HL-60 (cell line): ENCODE results near the gene MAML1.
A peak's percentile ranks its signal among the peaks of the same experiment; 100 is the strongest.

Experiments used
- DNase-seq, 2 experiments: peaks; one replicate each; pipeline ENCODE4 v3.0.0-alpha.2; 2010 to 2020; ENCODE audit warnings: low read depth in 1 of 2, low spot score in 1 of 2
- H3K27ac ChIP-seq: fragments of 250-450 bp; sonication (Bioruptor Pico); replicated peaks from 2 replicates; pipeline ENCODE4 v1.5.1; 2020; ENCODE audit warnings: mild to moderate bottlenecking, moderate library complexity
- H3K27me3 ChIP-seq: fragments of 250-450 bp; sonication (Bioruptor Pico); 2 replicates; pipeline ENCODE4 v1.5.1; 2021; ENCODE audit warnings: mild to moderate bottlenecking, moderate library complexity; ENCODE audit not compliant: insufficient read depth, poor library complexity, severe bottlenecking
- H3K4me3 ChIP-seq: replicated peaks from 2 replicates; pipeline ENCODE4 v1.5.1; 2011; ENCODE audit warnings: mild to moderate bottlenecking, control low read depth, low read length; ENCODE audit not compliant: insufficient read depth
- CTCF ChIP-seq: IDR thresholded peaks from one replicate; pipeline ENCODE4 v1.5.1; 2011; ENCODE audit warnings: low read length, control low read depth, inconsistent platforms; ENCODE audit not compliant: insufficient read depth
- GABPA ChIP-seq: IDR thresholded peaks from 2 replicates; pipeline ENCODE4 v1.6.1; 2012; ENCODE audit warnings: low read depth
- POLR2AphosphoS5 ChIP-seq: IDR thresholded peaks from 2 replicates; pipeline ENCODE4 v1.6.1; 2012; ENCODE audit warnings: low read depth
- REST ChIP-seq: IDR thresholded peaks from 2 replicates; pipeline ENCODE4 v1.6.1; 2012; ENCODE audit warnings: low read depth; ENCODE audit not compliant: insufficient replicate concordance
- SPI1 ChIP-seq: IDR thresholded peaks from 2 replicates; pipeline ENCODE4 v1.6.1; 2012; ENCODE audit warnings: low read depth, mild to moderate bottlenecking, borderline replicate concordance

MAML1 gene

DNA sequence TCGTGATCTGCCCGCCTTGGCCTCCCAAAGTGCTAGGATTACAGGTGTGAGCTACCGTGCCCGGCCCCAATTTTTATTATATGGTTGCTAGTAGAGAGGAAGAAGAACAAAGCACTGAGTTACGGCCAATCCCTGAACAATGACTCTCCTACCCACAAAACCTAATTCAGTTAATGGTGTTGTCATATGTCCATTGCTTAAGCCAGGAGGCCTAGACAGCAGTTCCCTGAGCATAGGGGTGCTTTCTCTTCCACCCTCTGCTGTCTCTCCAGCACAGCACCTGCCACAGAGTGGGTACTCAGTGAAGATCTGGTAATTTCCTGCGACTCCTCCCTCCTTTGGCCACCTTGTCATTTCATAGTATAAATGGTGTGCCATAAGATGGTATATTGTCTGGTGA is 39.7 kb downstream of the MAML1 start:
- TF ChIP-seq REST (no peak), GABPA (no peak), CTCF (no peak), SPI1 (peak; percentile 23; the same call in 1 of the 2 replicates), POLR2AphosphoS5 (peak; percentile 65)
- H3K4me3 ChIP-seq = no peak overlapping the region
- no peaks in the 10 kb centered on the region for H3K27me3 ChIP-seq
- H3K27ac ChIP-seq = peak overlapping the region; percentile 92
- peak; percentile 61 to 93 for DNase-seq

DNA sequence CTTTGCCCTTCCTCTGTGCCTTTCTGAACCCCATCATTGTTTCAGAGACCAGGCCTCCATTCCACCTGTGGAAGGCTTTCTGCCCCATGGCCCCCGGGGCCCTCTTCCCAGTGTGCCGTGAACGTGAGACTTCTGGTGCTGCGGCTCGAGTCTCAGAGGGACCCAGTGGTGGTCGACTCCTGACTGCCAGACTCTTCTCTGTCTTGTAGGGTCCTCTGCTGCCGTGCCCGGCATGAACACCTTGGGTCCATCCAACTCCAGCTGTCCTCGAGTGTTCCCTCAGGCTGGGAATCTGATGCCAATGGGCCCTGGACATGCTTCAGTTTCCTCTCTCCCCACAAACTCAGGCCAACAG is 41.0 kb downstream of the MAML1 start:
- no peaks in the 10 kb centered on the region for H3K27me3 ChIP-seq
- no peak overlapping the region for H3K4me3 ChIP-seq
- DNase-seq = no peak
- H3K27ac ChIP-seq = peak overlapping the region; percentile 92
- no peak for TF ChIP-seq GABPA
- TF ChIP-seq POLR2AphosphoS5 = no peak
- no peak for TF ChIP-seq REST
- TF ChIP-seq CTCF = no peak
- TF ChIP-seq SPI1 = no peak

- Histone ChIP-seq H3K27ac (no peak overlapping the region; the same call in 1 of the 2 replicates), H3K4me3 (no peak overlapping the region)
- TF ChIP-seq CTCF (no peak), REST (no peak), POLR2AphosphoS5 (no peak), SPI1 (no peak), GABPA (no peak)
Observed at GRCh38 chr5:179774442-179774841, 41.8 kb downstream of the MAML1 start.

More at GRCh38 chr5:179774442-179774841, 41.8 kb downstream of the MAML1 start:
- H3K27me3 ChIP-seq = no peaks in the 10 kb centered on the region
- DNase-seq = no peak
